Skeletal muscle cell (primary cell): ENCODE measurements around the gene BTBD17.

Experiments
- DNase-seq: peaks from one replicate; pipeline ENCODE4 v3.0.0-alpha.2; 2010; ENCODE audit warnings: low read depth
- H3K4me3 ChIP-seq: 2 replicates; pipeline ENCODE4 v1.5.1; 2011; ENCODE audit warnings: low read depth, mild to moderate bottlenecking, control low read depth, low read length, moderate library complexity

Gene BTBD17

DNA sequence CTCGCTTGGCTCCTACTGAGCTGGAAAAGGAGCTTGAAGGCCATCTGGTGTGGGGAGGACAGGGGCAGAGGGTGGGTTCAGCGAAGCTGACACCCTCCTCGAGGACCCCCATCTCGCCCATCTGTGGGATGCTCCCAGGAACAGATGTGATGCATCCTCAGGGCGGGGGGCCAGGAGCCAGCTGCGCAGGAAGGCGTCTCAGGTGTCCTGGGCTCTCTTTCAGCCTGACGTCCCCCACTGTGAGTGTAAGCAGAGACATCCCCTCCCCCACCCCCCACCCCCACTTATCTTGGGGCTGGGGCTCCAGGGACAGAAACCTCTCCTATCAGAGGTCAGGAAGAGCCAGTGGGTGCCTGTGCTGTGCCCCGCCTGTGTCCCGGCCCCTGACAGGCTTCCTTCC, 19.4 kb downstream of the BTBD17 start:
- no peak overlapping the region for H3K4me3 ChIP-seq
- DNase-seq = no peak

DNA sequence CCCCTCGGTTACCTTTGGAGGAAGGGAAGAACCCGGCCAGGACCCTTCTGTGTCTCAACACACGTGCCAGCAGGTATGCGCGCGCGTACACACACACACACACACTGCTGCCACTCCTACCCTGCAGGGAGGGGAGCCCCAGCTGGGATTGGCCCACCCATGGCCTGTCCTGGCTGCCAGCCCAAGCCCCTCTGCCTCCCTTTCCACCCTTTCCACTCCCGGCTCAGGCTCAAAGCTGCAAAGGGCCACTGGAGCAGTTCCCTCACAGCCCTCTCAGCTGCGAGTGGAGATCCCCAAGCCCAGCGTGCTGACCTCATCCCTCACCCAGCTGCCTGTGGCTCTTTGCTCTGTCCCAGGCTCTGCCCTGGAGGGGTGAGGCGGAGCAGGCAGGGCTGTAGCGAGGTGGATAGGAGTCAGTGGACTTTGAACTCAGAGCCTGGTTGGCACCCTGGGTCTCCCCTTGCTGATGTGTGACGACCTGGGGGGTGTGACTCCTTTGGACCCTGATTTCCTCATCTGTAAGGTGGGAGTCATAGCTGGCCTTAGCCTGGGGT, 21.1 kb downstream of the BTBD17 start:
- H3K4me3 ChIP-seq = no peak overlapping the region
- no peak for DNase-seq

DNA sequence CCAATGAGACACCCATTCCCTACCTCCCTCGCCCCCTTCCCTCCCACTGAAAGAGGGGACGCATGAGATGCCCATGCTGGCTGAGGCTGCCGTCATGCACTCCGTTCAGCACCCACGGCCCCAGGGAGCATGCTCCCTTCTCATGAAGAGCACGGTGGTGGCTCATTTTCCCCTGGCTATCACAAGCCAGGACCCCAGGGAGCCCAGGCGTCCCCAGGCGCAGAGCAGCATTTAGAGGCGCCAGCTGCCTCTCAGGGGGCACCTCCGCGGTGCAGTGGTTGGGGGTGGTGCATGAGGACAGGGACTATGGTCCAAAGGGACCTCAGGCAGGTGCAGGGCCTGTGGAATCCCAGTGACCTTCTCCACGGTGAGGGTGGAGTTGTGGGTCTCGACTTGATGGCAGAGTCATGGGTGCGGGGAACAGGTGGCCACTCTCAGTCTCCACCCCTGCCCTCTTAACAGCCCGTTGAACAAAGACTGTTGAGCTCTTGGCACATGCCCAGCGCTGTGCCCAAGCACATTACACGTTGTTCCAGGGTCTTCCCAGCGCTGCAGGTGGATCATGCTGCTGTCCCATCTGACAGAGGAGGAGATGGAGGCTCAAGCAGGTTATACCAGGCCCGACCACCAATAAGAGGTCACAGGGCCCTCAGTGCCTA, 22.0 kb downstream of the BTBD17 start:
- no peak overlapping the region for H3K4me3 ChIP-seq
- DNase-seq = no peak

DNA sequence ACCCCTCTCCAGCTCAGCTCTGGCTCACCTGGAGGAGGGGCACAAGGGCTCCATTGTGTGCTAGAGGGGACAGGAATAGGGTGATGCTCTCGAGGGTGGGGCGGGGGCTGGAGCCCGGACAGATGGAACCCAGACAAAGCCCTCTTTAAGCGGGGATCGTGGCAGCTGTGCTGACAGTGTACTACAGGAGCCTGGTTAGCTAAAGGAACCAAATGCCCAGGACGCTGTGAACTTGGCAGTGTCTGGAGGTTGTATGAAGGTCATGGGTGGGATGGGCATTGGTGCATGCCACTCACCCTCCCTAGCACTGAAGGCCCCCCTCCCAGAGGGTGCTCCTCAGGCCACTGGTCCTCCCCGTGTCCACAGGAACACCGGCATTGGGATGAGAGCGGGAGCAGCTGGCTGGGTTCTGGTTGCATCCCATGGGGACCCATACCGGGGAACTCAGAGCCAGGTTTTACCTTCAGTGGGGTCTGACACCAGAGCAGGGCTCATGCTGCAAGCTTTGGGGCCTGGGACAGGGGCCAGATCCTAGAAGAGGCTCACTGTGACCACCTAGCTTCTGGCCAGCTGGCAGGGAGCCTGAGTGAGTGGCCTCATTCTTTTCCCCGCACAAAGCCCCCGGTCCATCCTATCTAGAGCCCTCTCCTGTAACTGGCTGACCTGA, 23.7 kb downstream of the BTBD17 start:
- DNase-seq = no peak
- no peak overlapping the region for H3K4me3 ChIP-seq

DNA sequence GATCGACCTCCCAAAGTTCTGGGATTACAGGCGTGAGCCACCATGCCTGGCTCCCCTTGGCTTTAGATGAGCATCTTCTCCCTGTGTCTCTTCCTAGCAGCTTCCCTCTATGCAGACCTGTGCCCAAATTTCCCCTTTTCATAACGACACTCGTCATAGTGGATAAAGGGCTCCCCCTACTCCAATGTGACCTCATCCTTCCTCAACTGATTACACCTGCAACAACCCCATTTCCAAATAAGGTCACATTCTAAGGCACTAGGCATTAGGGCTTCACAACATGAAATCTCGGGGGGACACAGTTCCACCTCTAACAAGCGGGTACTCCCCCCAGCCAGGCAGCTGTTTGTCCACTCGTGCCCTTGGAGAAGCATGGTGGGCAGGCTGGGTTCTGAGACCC, 25.4 kb downstream of the BTBD17 start:
- no peak overlapping the region for H3K4me3 ChIP-seq
- DNase-seq = no peak

DNA sequence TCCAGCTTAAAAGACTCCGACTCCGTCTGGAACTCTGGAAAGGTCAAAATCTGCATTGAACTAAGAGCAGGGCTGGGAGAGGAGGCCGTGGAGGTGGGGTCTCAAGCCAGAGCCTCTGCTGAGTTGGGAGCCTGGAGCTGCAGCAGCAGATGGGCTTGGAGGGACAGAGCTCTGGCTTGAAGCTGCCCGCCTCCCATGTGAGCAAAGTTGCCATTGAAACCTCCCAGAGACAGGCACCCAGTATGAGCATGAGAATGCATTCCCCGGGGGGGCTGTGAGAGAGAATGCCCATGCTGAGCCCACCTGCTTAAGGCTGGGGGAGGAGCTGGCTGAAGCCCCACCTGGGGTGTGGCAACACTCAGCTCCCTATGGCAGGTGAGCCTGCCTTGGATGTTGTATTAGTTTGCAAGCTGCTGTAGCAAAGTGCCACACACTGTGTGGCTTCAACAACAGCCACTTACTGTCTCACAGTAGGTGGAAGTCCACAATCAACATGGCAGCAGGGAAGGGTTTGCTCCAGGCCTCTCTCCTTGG, 26.1 kb downstream of the BTBD17 start:
- no peak for DNase-seq
- no peak overlapping the region for H3K4me3 ChIP-seq

DNA sequence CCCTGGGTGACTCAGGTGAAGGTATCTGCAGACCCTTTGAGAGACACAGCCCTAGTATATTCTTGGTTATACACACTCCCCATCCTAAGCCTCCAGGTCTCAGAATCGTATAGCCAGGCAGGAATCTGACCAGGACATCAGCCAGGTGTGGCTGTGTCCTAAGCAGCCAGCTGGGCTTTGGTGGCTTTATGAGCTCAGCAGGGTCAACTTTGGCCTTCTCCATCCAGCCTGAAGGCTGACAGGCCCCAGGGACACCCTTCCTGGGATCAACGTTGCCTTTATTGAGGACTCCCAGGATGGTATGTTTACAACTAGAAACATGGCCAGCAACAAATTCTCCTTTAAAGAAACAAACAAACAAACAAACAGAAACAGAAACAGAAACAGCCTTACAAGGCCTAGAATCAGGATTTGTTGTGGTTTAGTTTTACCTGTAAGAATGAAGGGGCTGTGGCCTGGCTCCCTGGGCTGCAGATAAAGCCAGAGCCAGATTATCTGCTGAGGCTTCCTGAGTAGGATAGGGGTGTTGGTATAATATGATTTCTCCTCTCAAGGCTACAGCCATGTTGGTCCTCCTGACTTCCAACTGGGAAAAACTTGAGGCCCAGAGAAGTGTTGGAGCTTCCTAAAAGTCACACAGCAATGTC, 27.2 kb downstream of the BTBD17 start:
- no peak for DNase-seq
- no peak overlapping the region for H3K4me3 ChIP-seq

DNA sequence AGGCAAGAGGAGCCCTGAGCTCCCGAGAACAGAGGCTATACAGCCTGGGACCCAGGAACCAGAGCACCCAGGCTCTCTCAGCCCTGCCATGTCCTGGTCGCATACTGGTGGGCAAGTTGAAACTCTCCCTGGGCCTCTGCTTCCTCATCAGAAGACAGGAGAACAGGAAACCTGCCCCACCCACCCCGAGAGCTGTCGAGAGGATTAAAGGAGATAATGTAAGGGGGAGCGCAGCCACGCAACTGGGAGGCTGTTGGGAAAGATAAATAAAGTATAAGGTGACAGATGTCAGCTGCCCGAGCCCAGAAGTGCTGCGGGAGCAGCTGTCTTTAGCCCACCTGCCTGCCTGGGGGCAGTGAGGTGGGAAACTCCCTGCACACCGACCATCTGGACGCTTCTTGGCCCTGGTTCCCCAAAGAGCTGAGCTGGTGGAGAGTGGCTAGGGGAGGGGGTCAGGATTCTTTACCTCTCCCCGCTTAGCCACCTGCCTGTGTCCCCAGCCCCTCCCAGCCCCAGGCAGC, 28.8 kb downstream of the BTBD17 start:
- no peak for DNase-seq
- no peak overlapping the region for H3K4me3 ChIP-seq

DNA sequence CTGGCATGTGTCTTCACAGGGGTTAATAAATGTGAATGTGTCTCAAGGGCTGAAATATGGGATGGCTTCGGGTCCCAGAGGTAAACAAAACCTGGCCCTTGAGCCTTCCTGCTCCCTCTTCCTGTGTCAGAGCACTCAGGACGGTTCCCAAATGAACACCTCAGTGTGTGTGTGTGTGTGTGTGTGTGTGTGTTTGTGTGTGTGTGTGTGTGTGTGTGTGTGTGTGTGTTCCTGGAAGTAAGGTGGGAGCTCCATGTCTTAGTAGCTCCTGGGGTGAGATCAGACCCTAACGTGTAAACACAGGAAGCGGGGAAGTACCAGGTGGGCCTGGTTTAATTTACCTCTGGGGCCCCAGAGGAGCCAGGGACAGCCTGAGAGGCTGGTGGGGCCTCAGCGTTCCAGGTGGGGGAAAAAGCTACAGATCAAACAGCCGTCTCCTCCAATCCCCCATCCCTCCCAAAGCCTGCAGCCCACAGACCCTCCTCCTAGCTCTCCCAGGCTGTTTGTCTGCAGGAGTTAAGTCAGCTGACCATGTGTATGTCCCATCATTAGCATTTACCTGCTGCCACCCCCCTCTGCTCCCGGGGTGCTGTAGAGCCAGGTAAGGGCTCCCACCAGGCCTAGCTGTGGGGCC, 29.5 kb downstream of the BTBD17 start:
- no peak overlapping the region for H3K4me3 ChIP-seq
- no peak for DNase-seq

DNA sequence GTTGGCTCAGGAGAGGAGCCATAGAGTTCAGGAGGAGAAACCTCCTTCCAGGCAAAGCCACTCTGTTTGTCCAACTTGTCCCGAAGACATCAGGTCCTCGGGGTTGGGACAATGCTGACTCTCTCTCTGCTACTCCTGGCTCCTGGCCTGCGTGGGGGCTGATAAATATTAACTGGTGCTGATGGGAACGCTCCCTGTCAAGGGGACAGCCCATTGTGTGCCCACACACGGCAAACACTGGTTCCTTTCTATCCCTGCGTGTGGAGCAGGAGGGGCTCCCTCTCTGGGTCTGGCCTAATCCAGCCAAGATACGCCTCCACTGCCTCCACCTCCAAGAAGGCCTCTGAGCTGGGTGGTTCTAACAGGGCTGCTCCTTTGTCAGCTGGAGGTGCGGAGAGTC, 31.2 kb downstream of the BTBD17 start:
- DNase-seq = no peak
- no peak overlapping the region for H3K4me3 ChIP-seq

DNA sequence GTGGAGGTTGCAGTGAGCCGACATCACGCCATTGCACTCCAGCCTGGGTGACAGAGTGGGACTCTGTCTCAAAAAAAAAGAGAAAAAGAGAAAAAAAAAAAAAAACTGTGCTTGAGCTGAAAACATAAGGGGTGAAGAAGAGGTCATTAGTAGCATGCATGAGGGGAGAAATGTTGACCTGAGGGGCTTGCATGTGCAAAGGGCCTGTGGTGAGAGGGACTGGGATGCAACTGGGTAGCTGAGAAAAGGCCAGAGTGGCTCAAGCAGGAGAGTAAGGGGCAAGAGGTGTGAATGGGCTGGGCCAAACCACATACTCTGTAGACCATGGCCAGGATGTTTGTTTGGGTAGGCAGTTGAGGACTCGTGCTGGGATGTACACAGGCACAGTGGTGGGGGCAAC, 32.3 kb downstream of the BTBD17 start:
- no peak for DNase-seq
- no peak overlapping the region for H3K4me3 ChIP-seq

DNA sequence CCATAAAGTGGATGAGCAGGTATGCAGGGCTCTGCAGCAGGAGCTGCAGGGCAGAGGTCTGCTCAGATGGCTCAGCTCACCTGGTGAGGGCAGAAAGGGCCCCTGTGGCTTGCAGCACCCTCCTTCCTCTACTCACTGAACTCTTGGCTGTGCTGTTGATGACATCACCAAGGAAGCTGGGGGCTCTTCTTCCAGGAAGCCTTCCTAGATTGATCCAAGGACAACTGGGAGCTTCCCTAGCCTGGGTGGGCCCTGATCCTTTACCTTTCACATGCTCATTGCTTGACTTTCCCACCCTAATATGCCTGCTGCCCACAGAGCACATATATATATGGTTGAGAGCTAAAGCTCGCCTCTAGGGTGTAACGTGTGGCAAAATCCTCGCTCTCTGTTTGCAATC, 33.2 kb downstream of the BTBD17 start:
- H3K4me3 ChIP-seq = no peak overlapping the region
- no peak for DNase-seq

DNA sequence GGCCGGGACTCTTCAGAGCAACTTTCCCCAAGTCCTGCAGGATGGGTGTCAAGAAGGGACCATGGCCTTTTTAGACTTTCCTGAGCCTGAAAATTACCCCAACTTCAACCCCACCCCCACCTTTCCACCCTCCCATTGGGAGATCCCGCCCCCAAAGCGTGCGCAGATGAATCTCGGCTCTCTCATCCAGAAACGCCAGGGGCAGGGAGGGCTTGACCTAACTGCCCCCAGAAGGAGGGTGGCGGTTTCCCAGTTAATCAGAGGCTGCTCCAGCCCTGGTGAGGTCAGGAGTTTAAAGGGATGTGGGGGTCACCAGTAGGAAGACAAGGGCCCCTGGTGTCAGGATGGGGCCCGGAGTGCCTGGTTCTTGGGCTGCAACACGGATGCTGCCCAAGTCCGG, 35.2 kb downstream of the BTBD17 start:
- DNase-seq = no peak
- H3K4me3 ChIP-seq = no peak overlapping the region

DNA sequence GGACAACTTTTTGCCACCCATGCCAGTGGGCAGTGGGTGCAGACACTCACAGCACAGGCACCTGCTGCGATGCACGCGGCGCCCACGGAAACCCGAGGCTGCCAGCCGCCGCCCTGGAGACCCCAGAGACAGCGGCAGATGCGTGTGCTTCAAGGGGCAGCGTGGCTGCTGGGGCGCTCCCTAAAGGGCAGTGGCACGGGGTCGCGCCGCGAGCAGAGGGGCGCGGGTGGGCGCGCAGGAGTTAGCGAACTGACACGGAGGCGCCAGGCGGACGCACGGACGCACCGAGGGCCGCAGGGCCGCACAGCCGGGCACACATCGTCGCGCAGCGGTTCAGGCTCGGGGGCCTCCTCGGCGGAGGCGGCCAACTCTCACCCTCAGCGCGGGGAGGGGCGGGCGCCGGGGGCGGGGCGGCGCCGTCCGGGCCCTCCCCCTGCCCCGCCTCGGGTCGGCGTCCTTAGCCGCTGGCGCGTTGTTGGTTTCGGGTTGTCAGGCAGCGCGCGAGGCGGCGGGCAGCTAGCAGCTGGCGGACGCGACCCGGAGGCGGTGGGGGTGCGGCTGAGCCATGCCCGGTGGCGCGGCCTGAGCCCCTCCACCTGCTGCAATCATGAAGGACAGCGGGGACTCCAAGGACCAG, 35.8 kb downstream of the BTBD17 start, which contains the start of gene KIF19:
Gene KIF19, plus strand, starts transcription at position 484 of the 637 bp plus-strand sequence. Its CDS starts 124 bp downstream, at position 608.
- no peak within 1 kb of the TSS for H3K4me3 ChIP-seq
- no peak for DNase-seq

DNA sequence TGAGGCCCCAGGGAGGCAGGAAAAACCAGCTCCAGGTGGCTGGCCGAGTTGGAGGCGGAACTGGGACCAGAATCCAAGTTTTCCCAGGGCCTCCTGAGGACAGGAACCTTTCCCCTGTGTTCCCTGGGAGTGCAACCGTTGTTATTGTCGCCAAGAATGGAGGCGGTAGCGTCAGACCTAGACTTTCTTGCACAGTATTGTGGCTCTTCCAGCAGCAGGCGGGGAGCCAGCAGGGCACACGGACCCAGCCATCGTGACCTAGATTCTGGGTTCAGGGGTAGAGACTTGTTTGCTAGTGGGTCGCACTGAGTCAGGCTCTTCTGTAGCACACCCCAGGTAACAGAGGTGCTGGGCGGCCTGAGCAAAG, 36.3 kb downstream of the BTBD17 start:
- no peak overlapping the region for H3K4me3 ChIP-seq
- DNase-seq = no peak

DNA sequence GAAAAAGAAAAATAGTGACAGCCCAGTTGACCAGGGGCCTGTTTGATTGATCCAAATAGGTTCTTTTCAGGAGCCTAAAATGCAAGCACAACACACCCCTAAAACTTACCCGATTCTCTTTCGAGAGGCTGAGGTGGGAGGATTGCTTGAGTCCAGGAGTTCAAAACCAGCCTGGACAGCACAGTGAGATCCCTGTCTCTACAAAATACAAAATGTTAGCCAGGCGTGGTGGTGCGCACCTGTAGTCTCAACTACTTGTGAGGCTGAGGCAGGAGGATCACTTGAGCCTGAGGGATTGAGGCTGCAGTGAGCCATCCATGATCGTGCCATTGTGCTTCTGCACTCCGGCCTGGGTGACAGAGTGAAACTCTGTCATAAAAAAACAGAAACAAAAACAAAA, 37.1 kb downstream of the BTBD17 start:
- H3K4me3 ChIP-seq = no peak overlapping the region
- DNase-seq = no peak

DNA sequence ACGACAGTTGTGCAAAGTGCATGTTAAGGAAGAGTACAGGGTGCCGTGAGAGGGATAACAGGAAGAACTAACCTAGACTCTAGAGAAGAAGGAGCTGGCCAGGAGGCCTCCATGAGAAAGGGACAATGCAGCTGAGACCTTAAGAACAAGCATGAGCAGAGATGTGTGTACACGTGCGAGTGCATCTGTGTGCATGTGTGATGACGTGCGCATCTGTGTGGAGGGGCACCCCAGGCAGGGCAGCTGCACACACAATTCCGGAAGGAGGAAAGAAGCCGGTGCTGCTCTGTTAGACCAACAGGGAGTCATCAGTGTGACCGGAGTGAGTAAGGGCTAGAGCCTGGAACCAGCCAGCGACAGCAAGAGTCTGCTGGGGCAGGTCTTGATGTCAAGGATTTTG, 43.3 kb downstream of the BTBD17 start:
- DNase-seq = no peak
- no peak overlapping the region for H3K4me3 ChIP-seq

DNA sequence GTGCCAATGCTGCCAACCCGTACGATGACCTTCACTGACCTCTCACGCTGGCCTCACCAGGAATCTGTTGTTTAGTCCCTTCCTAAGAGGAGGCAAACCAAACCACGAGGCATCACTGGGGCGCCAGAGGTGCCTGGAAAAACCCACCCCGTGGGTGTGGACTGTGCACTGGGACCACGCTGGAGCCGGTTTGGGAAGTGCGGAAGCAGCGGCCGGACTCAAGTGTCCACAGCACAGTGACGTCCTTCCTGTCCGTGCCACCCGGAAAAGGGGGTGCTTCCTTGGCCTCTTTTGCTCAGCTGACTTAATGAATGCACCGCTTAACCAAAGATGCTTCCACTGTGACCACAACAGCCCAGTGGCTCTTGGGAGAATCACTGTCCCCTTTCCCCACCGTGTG, 44.6 kb downstream of the BTBD17 start:
- no peak for DNase-seq
- H3K4me3 ChIP-seq = no peak overlapping the region

DNA sequence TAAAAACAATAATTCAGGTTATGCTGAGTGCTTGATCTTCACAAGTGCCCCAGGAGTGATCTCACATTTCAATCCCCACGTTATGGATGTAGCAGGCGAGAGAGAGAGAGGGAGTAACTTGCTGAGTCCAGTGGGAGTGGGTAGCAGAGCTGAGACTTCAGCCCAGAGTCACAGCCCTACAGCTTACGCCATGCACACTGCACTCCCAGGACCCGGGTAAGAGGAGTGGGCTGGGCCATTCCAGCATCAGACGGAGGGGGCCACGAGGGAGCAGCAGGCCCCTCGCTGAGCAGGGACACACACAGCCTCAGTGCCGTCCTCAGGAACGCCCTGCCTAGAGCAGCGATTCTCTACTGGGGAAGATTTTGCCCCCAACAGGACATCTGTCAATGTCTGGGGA, 45.4 kb downstream of the BTBD17 start:
- DNase-seq = no peak
- H3K4me3 ChIP-seq = no peak overlapping the region
